Measurements from ENCODE around the gene IMMT. TPM values are rescaled to one million over a fixed set of nuclear protein-coding genes. Genes with fewer than 3 reads are reported as not detected.

The IMMT gene
- total and polyA plus RNA-seq, 2 of the 8 experiments (the other 6 are each of a cell fraction or from before 2014, with no cell fraction given): 37.7 to 103 TPM

DNA sequence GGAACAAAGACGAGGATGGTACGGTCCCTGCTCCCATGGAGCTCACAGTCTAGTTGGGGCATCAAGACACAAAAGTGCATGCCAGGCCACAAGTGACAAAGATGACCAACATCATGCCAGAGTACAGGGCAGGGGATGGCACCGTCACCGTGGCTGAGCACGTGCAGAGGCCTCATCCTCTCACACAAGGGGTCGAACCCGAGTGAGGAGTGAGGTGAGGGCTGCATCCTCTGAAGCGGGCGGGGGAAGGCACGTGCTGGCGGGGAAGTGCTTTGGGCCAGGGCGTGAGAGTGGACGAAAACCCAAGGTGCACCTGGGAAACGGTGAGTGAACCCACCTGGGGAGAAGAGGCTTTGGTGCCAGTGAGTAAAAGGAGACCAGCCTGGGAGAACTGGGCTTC, 45.0 kb upstream of the IMMT start (continued):
- TF ChIP-seq, protein P1, sequence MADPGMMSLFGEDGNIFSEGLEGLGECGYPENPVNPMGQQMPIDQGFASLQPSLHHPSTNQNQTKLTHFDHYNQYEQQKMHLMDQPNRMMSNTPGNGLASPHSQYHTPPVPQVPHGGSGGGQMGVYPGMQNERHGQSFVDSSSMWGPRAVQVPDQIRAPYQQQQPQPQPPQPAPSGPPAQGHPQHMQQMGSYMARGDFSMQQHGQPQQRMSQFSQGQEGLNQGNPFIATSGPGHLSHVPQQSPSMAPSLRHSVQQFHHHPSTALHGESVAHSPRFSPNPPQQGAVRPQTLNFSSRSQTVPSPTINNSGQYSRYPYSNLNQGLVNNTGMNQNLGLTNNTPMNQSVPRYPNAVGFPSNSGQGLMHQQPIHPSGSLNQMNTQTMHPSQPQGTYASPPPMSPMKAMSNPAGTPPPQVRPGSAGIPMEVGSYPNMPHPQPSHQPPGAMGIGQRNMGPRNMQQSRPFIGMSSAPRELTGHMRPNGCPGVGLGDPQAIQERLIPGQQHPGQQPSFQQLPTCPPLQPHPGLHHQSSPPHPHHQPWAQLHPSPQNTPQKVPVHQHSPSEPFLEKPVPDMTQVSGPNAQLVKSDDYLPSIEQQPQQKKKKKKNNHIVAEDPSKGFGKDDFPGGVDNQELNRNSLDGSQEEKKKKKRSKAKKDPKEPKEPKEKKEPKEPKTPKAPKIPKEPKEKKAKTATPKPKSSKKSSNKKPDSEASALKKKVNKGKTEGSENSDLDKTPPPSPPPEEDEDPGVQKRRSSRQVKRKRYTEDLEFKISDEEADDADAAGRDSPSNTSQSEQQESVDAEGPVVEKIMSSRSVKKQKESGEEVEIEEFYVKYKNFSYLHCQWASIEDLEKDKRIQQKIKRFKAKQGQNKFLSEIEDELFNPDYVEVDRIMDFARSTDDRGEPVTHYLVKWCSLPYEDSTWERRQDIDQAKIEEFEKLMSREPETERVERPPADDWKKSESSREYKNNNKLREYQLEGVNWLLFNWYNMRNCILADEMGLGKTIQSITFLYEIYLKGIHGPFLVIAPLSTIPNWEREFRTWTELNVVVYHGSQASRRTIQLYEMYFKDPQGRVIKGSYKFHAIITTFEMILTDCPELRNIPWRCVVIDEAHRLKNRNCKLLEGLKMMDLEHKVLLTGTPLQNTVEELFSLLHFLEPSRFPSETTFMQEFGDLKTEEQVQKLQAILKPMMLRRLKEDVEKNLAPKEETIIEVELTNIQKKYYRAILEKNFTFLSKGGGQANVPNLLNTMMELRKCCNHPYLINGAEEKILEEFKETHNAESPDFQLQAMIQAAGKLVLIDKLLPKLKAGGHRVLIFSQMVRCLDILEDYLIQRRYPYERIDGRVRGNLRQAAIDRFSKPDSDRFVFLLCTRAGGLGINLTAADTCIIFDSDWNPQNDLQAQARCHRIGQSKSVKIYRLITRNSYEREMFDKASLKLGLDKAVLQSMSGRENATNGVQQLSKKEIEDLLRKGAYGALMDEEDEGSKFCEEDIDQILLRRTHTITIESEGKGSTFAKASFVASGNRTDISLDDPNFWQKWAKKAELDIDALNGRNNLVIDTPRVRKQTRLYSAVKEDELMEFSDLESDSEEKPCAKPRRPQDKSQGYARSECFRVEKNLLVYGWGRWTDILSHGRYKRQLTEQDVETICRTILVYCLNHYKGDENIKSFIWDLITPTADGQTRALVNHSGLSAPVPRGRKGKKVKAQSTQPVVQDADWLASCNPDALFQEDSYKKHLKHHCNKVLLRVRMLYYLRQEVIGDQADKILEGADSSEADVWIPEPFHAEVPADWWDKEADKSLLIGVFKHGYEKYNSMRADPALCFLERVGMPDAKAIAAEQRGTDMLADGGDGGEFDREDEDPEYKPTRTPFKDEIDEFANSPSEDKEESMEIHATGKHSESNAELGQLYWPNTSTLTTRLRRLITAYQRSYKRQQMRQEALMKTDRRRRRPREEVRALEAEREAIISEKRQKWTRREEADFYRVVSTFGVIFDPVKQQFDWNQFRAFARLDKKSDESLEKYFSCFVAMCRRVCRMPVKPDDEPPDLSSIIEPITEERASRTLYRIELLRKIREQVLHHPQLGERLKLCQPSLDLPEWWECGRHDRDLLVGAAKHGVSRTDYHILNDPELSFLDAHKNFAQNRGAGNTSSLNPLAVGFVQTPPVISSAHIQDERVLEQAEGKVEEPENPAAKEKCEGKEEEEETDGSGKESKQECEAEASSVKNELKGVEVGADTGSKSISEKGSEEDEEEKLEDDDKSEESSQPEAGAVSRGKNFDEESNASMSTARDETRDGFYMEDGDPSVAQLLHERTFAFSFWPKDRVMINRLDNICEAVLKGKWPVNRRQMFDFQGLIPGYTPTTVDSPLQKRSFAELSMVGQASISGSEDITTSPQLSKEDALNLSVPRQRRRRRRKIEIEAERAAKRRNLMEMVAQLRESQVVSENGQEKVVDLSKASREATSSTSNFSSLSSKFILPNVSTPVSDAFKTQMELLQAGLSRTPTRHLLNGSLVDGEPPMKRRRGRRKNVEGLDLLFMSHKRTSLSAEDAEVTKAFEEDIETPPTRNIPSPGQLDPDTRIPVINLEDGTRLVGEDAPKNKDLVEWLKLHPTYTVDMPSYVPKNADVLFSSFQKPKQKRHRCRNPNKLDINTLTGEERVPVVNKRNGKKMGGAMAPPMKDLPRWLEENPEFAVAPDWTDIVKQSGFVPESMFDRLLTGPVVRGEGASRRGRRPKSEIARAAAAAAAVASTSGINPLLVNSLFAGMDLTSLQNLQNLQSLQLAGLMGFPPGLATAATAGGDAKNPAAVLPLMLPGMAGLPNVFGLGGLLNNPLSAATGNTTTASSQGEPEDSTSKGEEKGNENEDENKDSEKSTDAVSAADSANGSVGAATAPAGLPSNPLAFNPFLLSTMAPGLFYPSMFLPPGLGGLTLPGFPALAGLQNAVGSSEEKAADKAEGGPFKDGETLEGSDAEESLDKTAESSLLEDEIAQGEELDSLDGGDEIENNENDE (IDR thresholded peaks at IDR 0.05; ENCODE audit: insufficient replicate concordance, low read length): no peak
- TF ChIP-seq EGR1 (IDR thresholded peaks at IDR 0.05; ENCODE audit: borderline replicate concordance, low read depth, low read length): no peak
- no peak for TF ChIP-seq BCL11A (IDR thresholded peaks at IDR 0.05; ENCODE audit: low read depth in 2 of 2, low read length in 2 of 2)
- no peak for TF ChIP-seq SIX5 (IDR thresholded peaks at IDR 0.05; ENCODE audit: low read depth, low read length)
- no peak for TF ChIP-seq POLR2A (IDR thresholded peaks at IDR 0.05; ENCODE audit: control extremely low read depth in 1 of 2, low read depth in 2 of 2, low read length in 2 of 2)
- no peak for TF ChIP-seq HDAC2 (IDR thresholded peaks at IDR 0.05; ENCODE audit: borderline replicate concordance in 1 of 2, low read depth in 2 of 2, low read length in 2 of 2)
- TF ChIP-seq SP1 (IDR thresholded peaks at IDR 0.05; ENCODE audit: low read depth, low read length): no peak
- no peak for TF ChIP-seq SRF (IDR thresholded peaks at IDR 0.05; ENCODE audit: low read depth, low read length)
- TF ChIP-seq CEBPB (IDR thresholded peaks at IDR 0.05; ENCODE audit: low read depth, low read length): no peak
- no peak for TF ChIP-seq TAF7 (optimal IDR thresholded peaks at IDR 0.05; ENCODE audit: borderline replicate concordance, low read depth, low read length)

Measured in H1 (cell line).